Activated naive CD8-positive, alpha-beta T cell (primary cell): Measurements from ENCODE around the gene TYROBP.
A peak's percentile ranks its signal among the peaks of the same experiment; 100 is the strongest.

ENCODE experiments used
- H3K27ac Mint-ChIP-seq: one replicate; pipeline ENCODE4 v1.8.0; 2021; ENCODE audit warnings: mixed read lengths
- H3K27me3 Mint-ChIP-seq: one replicate; pipeline ENCODE4 v1.8.0; 2021; ENCODE audit warnings: mixed read lengths
- H3K36me3 Mint-ChIP-seq: one replicate; pipeline ENCODE4 v1.8.0; 2021; ENCODE audit warnings: mixed read lengths
- H3K4me1 Mint-ChIP-seq: one replicate; pipeline ENCODE4 v1.8.0; 2021; ENCODE audit warnings: low read depth, mixed read lengths
- H3K4me3 Mint-ChIP-seq: one replicate; pipeline ENCODE4 v1.8.0; 2021; ENCODE audit warnings: mild to moderate bottlenecking, mixed read lengths
- H3K9me3 Mint-ChIP-seq: one replicate; pipeline ENCODE4 v1.8.0; 2021; ENCODE audit warnings: low read depth, mixed read lengths

TYROBP gene

DNA sequence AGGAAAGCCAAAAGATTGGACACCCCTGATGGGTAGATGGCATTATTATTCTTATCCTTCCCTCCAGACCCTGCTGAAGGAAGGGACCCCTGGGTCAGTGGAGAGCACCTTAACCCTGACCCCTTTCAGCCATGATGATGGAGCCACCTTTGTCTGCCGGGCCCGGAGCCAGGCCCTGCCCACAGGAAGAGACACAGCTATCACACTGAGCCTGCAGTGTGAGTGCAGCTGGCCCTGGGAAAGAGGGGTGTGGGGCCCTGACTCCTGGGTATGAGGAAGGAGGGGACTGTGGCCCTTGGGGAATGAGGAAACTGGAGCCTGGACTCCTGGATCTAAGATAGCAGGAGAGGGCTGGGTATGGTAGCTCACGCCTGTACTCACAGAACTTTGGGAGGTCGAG lies 48.7 kb downstream of the TYROBP start:
- H3K27me3 Mint-ChIP-seq = peaks cover 10% of the 10 kb centered on the region
- peaks cover 5% of the 10 kb centered on the region for H3K4me1 Mint-ChIP-seq
- H3K9me3 Mint-ChIP-seq = no peaks in the 10 kb centered on the region
- H3K36me3 Mint-ChIP-seq = no peaks in the 10 kb centered on the region
- H3K4me3 Mint-ChIP-seq = no peak overlapping the region
- H3K27ac Mint-ChIP-seq = no peak overlapping the region

DNA sequence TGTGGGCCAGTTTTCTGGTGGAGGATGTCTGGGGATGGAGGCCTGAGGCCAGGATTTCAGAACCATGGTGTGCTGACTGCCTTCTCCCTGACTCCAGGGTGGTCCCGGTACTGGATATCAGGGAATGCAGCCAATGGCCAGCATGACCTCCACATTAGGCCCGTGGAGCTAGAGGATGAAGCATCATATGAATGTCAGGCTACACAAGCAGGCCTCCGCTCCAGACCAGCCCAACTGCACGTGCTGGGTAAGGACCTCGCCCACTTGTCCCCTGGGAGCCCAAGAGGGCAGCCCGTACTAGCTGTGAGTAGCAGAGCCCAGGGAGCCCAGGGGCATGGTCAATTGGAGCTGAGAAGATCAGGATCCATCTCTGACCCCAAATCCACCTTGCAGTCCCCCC lies 49.8 kb downstream of the TYROBP start:
- Mint-ChIP-seq H3K27ac (no peak overlapping the region), H3K27me3 (peaks cover 10% of the 10 kb centered on the region), H3K4me3 (peak overlapping the region; percentile 48), H3K9me3 (no peaks in the 10 kb centered on the region), H3K36me3 (no peaks in the 10 kb centered on the region), H3K4me1 (peaks cover 5% of the 10 kb centered on the region)

DNA sequence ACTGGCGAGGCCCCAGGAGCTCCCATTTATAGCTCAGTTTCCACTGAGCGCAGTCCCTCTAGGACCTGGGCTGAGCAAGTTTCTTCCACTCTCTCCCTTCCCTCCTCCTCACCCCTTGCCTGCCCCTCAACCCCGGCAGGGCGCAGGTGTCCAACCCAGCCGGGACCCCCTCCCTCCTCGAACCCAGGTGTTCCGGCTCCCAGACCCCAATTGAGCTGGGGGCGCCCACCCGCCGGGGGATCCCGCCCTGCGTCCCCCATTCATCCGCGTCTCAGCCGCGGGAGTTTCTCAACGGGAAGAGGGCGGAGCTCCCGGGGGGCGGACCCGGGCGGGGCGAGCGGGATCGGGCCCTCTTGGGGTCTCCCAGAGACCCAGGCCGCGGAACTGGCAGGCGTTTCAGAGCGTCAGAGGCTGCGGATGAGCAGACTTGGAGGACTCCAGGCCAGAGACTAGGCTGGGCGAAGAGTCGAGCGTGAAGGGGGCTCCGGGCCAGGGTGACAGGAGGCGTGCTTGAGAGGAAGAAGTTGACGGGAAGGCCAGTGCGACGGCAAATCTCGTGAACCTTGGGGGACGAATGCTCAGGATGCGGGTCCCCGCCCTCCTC lies 51.4 kb downstream of the TYROBP start, which contains the start of gene KIRREL2:
Gene KIRREL2, plus strand, starts transcription at position 366 of the 604 bp plus-strand sequence. Its CDS starts 209 bp downstream, at position 575.
- H3K36me3 Mint-ChIP-seq = no peaks in the 10 kb centered on the region
- H3K9me3 Mint-ChIP-seq = no peaks in the 10 kb centered on the region
- H3K27ac Mint-ChIP-seq = no peak within 1 kb of the TSS
- peaks cover 8% of the 10 kb centered on the region for H3K4me1 Mint-ChIP-seq
- H3K27me3 Mint-ChIP-seq = peaks cover 8% of the 10 kb centered on the region
- H3K4me3 Mint-ChIP-seq = peak within 1 kb of the TSS; percentile 78
